Renal pelvis (tissue), 4 donors: ENCODE measurements around the gene SLCO2A1. TPM values are rescaled to one million over a fixed set of nuclear protein-coding genes. Genes with fewer than 3 reads are reported as not detected.

Experiments used
- DNase-seq: peaks from one replicate; pipeline ENCODE4 v3.0.0-alpha.2; 2013
- polyA plus RNA-seq, 3 donors: library from polyadenylated mRNA; unstranded; fragments of 120-200 nt; gene quantifications; one replicate each; pipeline ENCODE4 v1.2.1, GENCODE V29; 2013; ENCODE audit not compliant: insufficient read length in 3 of 3

SLCO2A1 gene
- polyA plus RNA-seq, 3 donors: 20.1 to 27.5 (median 23.1) TPM

GRCh38 chr3:133910422-133910821 lies 119.3 kb downstream of the SLCO2A1 start:
- no peak for DNase-seq

- no peak for DNase-seq
These were observed 124.3 kb downstream of the SLCO2A1 start for GRCh38 chr3:133905376-133905775.

- DNase-seq: no peak
These were observed 127.9 kb downstream of the SLCO2A1 start for GRCh38 chr3:133901847-133902246.

- no peak for DNase-seq
These were observed 128.6 kb downstream of the SLCO2A1 start for GRCh38 chr3:133901083-133901482.

- no peak for DNase-seq
These were observed 130.4 kb downstream of the SLCO2A1 start for GRCh38 chr3:133899311-133899710.

- DNase-seq: no peak
These were observed 132.2 kb downstream of the SLCO2A1 start for GRCh38 chr3:133897547-133897946.

- DNase-seq: peak; percentile 51
These were observed 133.5 kb downstream of the SLCO2A1 start for GRCh38 chr3:133896002-133896761.

GRCh38 chr3:133895208-133896001 lies 134.3 kb downstream of the SLCO2A1 start, which contains the start of gene RAB6B:
RAB6B (minus strand) TSS chr3:133895882; CDS start chr3:133895466, 416 bp downstream.
- peak; percentile 52 for DNase-seq

- DNase-seq: peak; percentile 16
These were observed 135.1 kb downstream of the SLCO2A1 start for GRCh38 chr3:133894353-133895207.

GRCh38 chr3:133893683-133894352 lies 135.9 kb downstream of the SLCO2A1 start:
- DNase-seq: no peak

- DNase-seq: no peak
These were observed 137.0 kb downstream of the SLCO2A1 start for GRCh38 chr3:133892541-133893231.

- no peak for DNase-seq
These were observed 137.9 kb downstream of the SLCO2A1 start for GRCh38 chr3:133891662-133892378.

- DNase-seq: no peak
These were observed 138.6 kb downstream of the SLCO2A1 start for GRCh38 chr3:133890972-133891644.

GRCh38 chr3:133890037-133890436 lies 139.7 kb downstream of the SLCO2A1 start:
- DNase-seq: no peak

- no peak for DNase-seq
These were observed 140.9 kb downstream of the SLCO2A1 start for GRCh38 chr3:133888726-133889340.

GRCh38 chr3:133887803-133888703 lies 141.7 kb downstream of the SLCO2A1 start:
- no peak for DNase-seq

- no peak for DNase-seq
These were observed 142.5 kb downstream of the SLCO2A1 start for GRCh38 chr3:133887074-133887802.
